Astrocyte of the cerebellum (primary cell): ENCODE results near the gene TOMM20L.

Experiments
- DNase-seq: peaks from one replicate; pipeline ENCODE4 v3.0.0-alpha.2; 2011; ENCODE audit warnings: low read depth
- H3K4me3 ChIP-seq: 2 replicates; pipeline ENCODE4 v1.5.1; 2011; ENCODE audit warnings: mild to moderate bottlenecking, low read depth, low read length, moderate library complexity
- CTCF ChIP-seq: IDR thresholded peaks from 2 replicates; pipeline ENCODE4 v1.5.1; 2012; ENCODE audit warnings: low read length, low read depth, moderate library complexity, mild to moderate bottlenecking; ENCODE audit errors: missing control alignments
- in situ Hi-C: cut with HindIII; loops from 2 replicates; pipeline ENCODE4 v1.10.0; 2017; ENCODE audit warnings: low sequenced_read_pairs

TOMM20L gene

DNA sequence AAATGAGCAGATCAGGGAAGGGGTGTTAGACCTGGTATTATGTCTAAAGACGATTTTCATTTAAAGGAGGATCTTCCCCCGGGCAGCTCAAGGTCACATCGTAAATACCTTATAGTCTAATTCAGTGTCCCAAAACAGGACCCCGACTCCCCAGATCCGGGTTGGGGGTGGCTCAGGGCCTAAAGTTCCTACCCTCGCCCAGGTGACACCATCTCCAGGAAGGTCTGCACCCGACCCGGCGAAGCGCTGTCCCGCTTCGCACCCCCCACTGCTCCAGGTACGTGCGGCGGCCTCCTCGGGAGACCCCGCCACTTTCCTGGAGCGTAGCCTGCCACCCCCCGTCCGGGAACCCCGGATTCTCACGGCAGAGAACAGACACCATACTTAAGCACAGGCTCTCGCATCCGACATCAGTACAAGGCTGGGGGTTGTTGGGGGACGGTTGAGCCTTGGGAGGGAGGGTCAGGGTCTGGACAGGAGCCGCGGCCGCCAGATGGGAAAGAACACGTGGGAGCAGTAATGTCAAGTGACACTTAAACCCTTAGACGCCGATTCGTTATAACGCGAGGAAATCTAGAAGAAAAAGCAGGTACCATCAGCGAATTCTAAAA lies 31.0 kb downstream of the TOMM20L start:
- H3K4me3 ChIP-seq: peak overlapping the region; percentile 84
- peak; percentile 34 for DNase-seq
- in situ Hi-C loops: no loop called here

GRCh38 chr14:58427281-58428117 lies 31.8 kb downstream of the TOMM20L start, which contains the start of the genes KIAA0586 and TIMM9:
Gene KIAA0586 (plus strand): TSS chr14:58427719. CDS start chr14:58428265, 546 bp downstream.
Gene TIMM9 (minus strand): TSS chr14:58427531. CDS start chr14:58411945, 15,586 bp downstream.
- DNase-seq: peak; percentile 98
- no peak for TF ChIP-seq CTCF
- H3K4me3 ChIP-seq: peak within 1 kb of the TSS; percentile 84
- in situ Hi-C loops: no loop called here

More for the DNA sequence above, 31.0 kb downstream of the TOMM20L start:
- no peak for TF ChIP-seq CTCF

GRCh38 chr14:58428118-58428683 lies 32.5 kb downstream of the TOMM20L start:
- TF ChIP-seq CTCF: no peak
- DNase-seq: peak; percentile 32
- peak overlapping the region; percentile 84 for H3K4me3 ChIP-seq
- in situ Hi-C loops: no loop called here

- no peak overlapping the region for H3K4me3 ChIP-seq
- no peak for TF ChIP-seq CTCF
- no peak for DNase-seq
- in situ Hi-C loops: no loop called here
Observed at GRCh38 chr14:58430156-58430555, 34.4 kb downstream of the TOMM20L start.

- in situ Hi-C loops: no loop called here
- DNase-seq: no peak
Observed at GRCh38 chr14:58439476-58439875, 43.7 kb downstream of the TOMM20L start.

More at GRCh38 chr14:58439476-58439875, 43.7 kb downstream of the TOMM20L start:
- no peak overlapping the region for H3K4me3 ChIP-seq
- no peak for TF ChIP-seq CTCF
